Measurements from ENCODE around the gene RABGAP1.

DNA sequence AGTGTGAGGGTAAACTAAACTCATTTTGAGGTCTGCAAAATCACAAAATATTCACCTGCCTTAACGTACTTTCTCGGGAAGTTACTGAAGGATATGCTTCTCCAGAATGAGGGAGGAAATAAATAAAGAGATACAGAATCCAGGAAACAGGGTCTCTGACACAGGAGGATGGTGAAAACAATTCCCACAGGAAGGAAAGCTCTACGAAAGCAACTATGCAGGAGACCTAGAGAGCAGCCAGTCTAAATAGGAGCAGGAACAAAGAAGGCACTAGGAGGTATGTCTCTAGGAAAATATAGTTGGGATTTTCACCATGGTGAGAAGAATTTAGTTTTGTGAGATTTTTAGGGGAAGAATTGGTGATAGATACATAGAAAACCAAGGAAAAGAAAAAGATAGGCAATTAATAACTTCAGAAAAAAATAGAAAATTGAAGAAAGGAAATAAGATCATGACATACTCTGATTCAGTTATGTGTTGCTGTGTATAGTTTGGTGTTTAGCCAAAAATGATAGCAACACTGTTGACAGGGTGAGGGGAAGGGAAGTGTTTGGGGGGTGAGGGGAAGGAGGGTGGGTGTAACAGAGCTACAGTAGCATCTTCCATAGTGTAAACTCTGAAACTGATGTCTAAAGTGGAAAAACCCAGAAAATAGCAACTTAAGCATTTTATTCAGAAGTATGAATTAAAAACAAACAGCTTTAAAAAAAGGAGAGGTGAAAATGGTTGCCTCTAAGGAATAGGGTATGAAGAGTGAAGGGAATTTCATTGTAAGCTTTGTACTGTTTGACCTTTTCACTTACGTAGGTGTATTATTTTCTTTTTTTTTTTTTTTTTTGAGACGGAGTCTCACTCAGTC lies 102.5 kb downstream of the RABGAP1 start:
- TF ChIP-seq, protein P1, sequence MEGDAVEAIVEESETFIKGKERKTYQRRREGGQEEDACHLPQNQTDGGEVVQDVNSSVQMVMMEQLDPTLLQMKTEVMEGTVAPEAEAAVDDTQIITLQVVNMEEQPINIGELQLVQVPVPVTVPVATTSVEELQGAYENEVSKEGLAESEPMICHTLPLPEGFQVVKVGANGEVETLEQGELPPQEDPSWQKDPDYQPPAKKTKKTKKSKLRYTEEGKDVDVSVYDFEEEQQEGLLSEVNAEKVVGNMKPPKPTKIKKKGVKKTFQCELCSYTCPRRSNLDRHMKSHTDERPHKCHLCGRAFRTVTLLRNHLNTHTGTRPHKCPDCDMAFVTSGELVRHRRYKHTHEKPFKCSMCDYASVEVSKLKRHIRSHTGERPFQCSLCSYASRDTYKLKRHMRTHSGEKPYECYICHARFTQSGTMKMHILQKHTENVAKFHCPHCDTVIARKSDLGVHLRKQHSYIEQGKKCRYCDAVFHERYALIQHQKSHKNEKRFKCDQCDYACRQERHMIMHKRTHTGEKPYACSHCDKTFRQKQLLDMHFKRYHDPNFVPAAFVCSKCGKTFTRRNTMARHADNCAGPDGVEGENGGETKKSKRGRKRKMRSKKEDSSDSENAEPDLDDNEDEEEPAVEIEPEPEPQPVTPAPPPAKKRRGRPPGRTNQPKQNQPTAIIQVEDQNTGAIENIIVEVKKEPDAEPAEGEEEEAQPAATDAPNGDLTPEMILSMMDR (IDR thresholded peaks at IDR 0.05; ENCODE audit: insufficient read depth, low read depth, low read length): no peak
- no peak for TF ChIP-seq EZH2 (IDR thresholded peaks at IDR 0.05; ENCODE audit: insufficient read depth, low read length)

Measured in astrocyte (in vitro differentiated cells and primary cell).